Hepatocyte (in vitro differentiated cells): ENCODE data around the gene TLCD1. TPM values are rescaled to one million over a fixed set of nuclear protein-coding genes. Genes with fewer than 3 reads are reported as not detected.
A peak's percentile ranks its signal among the peaks of the same experiment; 100 is the strongest.

Experiments
- DNase-seq: peaks from one replicate; pipeline ENCODE4 v3.0.0-alpha.2; 2016; ENCODE audit warnings: low spot score
- H2AFZ ChIP-seq: fragments of 200-600 bp; sonication (generic); 2 replicates; pipeline ENCODE4 v1.6.0; 2016; ENCODE audit warnings: antibody characterized with exemption, mild to moderate bottlenecking
- H3K27ac ChIP-seq: fragments of 200-600 bp; sonication (generic); 2 replicates; pipeline ENCODE4 v1.5.1; 2016; ENCODE audit warnings: mild to moderate bottlenecking
- H3K27me3 ChIP-seq: fragments of 200-600 bp; sonication (generic); 2 replicates; pipeline ENCODE4 v1.6.1; 2016
- H3K36me3 ChIP-seq: fragments of 200-600 bp; sonication (generic); replicated peaks from 2 replicates; pipeline ENCODE4 v1.5.1; 2016; ENCODE audit warnings: low read depth; ENCODE audit not compliant: insufficient read depth
- H3K4me1 ChIP-seq: fragments of 200-600 bp; sonication (generic); 2 replicates; pipeline ENCODE4 v1.5.1; 2016; ENCODE audit warnings: mild to moderate bottlenecking, moderate library complexity; ENCODE audit not compliant: insufficient read depth
- H3K4me2 ChIP-seq: fragments of 200-600 bp; sonication (generic); 2 replicates; pipeline ENCODE4 v1.6.0; 2016
- H3K4me3 ChIP-seq: fragments of 200-600 bp; sonication (generic); 2 replicates; pipeline ENCODE4 v1.5.1; 2016; ENCODE audit warnings: mild to moderate bottlenecking
- H3K79me2 ChIP-seq: fragments of 200-600 bp; sonication (generic); 2 replicates; pipeline ENCODE4 v1.6.0; 2017; ENCODE audit warnings: mild to moderate bottlenecking
- H3K9me2 ChIP-seq: fragments of 200-600 bp; sonication (generic); replicated peaks from 2 replicates; pipeline ENCODE4 v1.6.0; 2017; ENCODE audit warnings: mild to moderate bottlenecking; ENCODE audit not compliant: insufficient read depth
- H3K9me3 ChIP-seq: fragments of 200-600 bp; sonication (generic); 2 replicates; pipeline ENCODE4 v1.5.1; 2016; ENCODE audit warnings: low read depth, mild to moderate bottlenecking
- H4K20me1 ChIP-seq: fragments of 200-600 bp; sonication (generic); 2 replicates; pipeline ENCODE4 v1.6.0; 2016; ENCODE audit warnings: mild to moderate bottlenecking; ENCODE audit not compliant: insufficient read depth, poor library complexity, severe bottlenecking
- CTCF ChIP-seq: fragments of 200-600 bp; sonication (generic); IDR thresholded peaks from 2 replicates; pipeline ENCODE4 v1.5.1; 2016; ENCODE audit warnings: antibody characterized with exemption, mild to moderate bottlenecking; ENCODE audit not compliant: poor library complexity
- EZH2 ChIP-seq: fragments of 200-600 bp; sonication (generic); IDR thresholded peaks from 2 replicates; pipeline ENCODE4 v1.6.1; 2016; ENCODE audit warnings: antibody characterized with exemption, mild to moderate bottlenecking, borderline replicate concordance
- EZH2phosphoT487 ChIP-seq: fragments of 200-600 bp; sonication (generic); IDR thresholded peaks from one replicate; pipeline ENCODE4 v1.6.1; 2018; ENCODE audit warnings: antibody characterized with exemption, mild to moderate bottlenecking, low read depth, moderate library complexity; ENCODE audit not compliant: unreplicated experiment, severe bottlenecking
- WGBS: methylation state at CpG from one replicate; pipeline ENCODE4 v1.1.6; 2016; ENCODE audit warnings: low lambda C conversion rate; ENCODE audit errors: missing lambda C conversion rate; 5-methylcytosine and 5-hydroxymethylcytosine counted together
- polyA plus RNA-seq: library from polyadenylated mRNA; unstranded; fragments of >200 nt; fragmentation: Nextera tagmentation; extraction: Ambion mirVana; gene quantifications from 2 replicates; pipeline ENCODE4 v1.2.1, GENCODE V29; 2016
- total RNA-seq: library from RNA; depleted of rRNA; stranded (reverse); fragments of >200 nt; gene quantifications from 2 replicates; pipeline ENCODE4 v1.2.3, GENCODE V29; 2014

TLCD1 gene
- total and polyA plus RNA-seq, 2 experiments from 2014 or later, result 12.5 to 23.4 TPM

DNA sequence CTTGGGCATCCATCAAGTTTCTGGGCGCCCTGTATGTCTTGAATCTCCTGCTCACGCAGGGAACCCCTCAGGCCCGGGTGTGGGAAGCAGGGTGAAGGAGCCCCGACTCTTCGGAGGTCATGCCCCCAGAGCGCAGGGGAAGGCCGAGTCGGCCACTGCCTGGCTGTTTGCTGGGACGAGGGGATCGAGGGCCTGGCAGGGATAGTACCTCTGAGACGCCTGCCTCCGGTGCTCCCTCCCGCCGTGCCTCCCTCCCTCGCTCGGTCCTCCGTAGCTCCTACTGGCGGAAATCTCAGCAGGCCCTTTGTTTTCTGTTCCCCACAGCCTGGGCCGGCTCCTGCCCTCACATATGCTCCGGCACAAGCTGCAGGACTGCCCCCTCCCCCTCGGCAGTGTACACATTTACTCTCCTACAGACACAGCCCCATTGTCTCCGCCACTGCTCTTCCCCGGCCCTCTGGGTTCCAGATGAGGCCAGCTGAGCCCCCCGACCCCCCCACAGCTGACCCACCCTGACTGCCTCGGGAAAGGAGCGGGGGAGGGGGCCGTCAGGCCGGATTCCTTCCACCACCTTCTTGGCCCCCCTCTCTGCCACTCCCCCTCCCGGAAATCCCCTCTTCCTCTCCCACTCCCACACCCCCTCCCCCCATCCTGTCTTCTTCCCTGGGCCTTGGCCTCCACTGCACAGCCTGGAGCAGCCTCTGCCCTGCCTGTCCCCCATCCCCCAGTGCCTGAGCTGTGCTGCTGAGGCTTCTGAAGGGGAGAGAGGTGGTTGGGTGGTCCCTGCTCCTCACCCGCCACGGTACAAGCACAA is 19.1 kb upstream of the TLCD1 start:
- 2% methylated on average over 25 of the region's 31 CpGs for WGBS
- peaks cover 36% of the 10 kb centered on the region for H4K20me1 ChIP-seq
- H3K4me3 ChIP-seq, result peak overlapping the region; percentile 54
- no peaks in the 10 kb centered on the region for H3K27me3 ChIP-seq
- peaks cover 33% of the 10 kb centered on the region for H3K4me1 ChIP-seq
- H3K9me3 ChIP-seq, result no peaks in the 10 kb centered on the region
- peak overlapping the region; percentile 97 for H3K4me2 ChIP-seq
- no peak overlapping the region for H2AFZ ChIP-seq
- no peaks in the 10 kb centered on the region for H3K36me3 ChIP-seq
- DNase-seq, result peak; percentile 85
- H3K27ac ChIP-seq, result peak overlapping the region; percentile 100
- H3K9me2 ChIP-seq, result no peaks in the 10 kb centered on the region
- H3K79me2 ChIP-seq, result peaks cover 55% of the 10 kb centered on the region
- TF ChIP-seq EZH2 (no peak), CTCF (no peak), EZH2phosphoT487 (no peak)

GRCh38 chr17:28744104-28744971 is 18.3 kb upstream of the TLCD1 start:
- no peak for TF ChIP-seq EZH2
- TF ChIP-seq EZH2phosphoT487, result no peak
- TF ChIP-seq CTCF, result no peak
- Histone ChIP-seq H3K36me3 (no peaks in the 10 kb centered on the region), H3K4me2 (peak overlapping the region; percentile 97), H3K4me1 (peaks cover 33% of the 10 kb centered on the region), H3K79me2 (peaks cover 54% of the 10 kb centered on the region), H2AFZ (no peak overlapping the region), H3K9me3 (no peaks in the 10 kb centered on the region), H4K20me1 (peaks cover 31% of the 10 kb centered on the region), H3K27ac (peak overlapping the region; percentile 100), H3K9me2 (no peaks in the 10 kb centered on the region), H3K4me3 (peak overlapping the region; percentile 54), H3K27me3 (no peaks in the 10 kb centered on the region)
- under 1% methylated on average over 46 of the region's 61 CpGs for WGBS
- peak; percentile 90 for DNase-seq

DNA sequence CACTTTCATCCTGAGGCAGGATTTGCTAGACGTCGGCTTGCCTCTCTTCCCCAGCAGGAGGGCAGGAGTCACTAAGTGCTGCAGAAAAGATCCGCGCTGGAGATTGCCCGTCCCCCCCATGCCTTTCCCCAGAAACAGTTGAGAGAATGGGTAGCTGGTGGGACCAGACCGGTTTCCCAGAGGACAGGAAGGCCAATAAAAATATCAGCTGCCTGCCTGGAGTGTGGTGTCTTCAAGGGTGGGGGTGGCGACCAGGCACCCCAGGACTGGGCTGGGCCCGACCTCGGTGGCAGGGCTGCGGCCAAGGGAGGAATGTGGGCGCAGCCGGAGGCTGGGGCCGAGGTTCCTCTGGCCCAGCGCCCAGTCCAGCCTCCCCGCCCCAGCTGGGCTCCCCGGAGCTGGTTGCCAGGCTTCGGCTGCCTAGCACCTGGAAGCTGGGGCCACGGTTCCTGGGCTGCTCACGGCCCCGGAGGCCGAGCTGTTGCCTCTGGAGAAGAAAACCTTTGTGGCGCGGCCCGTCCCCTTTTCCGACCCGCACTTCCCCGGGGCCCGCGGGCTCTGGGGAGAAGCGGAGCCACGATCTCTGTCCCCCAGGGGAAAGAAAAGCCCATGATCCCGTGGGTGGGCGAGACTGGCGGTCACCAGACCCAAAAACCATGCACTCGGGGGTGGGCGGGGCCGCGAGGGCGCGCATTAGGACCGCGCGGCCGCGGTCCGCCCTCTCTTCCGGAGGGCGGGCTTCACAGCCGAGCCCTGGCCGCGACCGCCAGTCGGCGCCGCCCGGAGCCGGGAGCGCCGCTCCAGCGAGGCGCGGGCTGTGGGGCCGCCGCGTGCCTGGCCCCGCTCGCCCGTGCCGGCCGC is 17.4 kb upstream of the TLCD1 start, which contains the start of gene TRAF4:
Gene TRAF4 (plus strand): TSS at position 769 of the 861 bp plus-strand sequence. CDS start 102 bp downstream, outside the sequence.
- Histone ChIP-seq H3K9me2 (no peaks in the 10 kb centered on the region), H4K20me1 (peaks cover 30% of the 10 kb centered on the region), H3K4me1 (peaks cover 33% of the 10 kb centered on the region), H3K79me2 (peaks cover 49% of the 10 kb centered on the region), H3K4me3 (peak within 1 kb of the TSS; percentile 60), H3K4me2 (peak within 1 kb of the TSS; percentile 97), H3K27me3 (no peaks in the 10 kb centered on the region), H3K27ac (peak within 1 kb of the TSS; percentile 100), H3K9me3 (no peaks in the 10 kb centered on the region), H3K36me3 (no peaks in the 10 kb centered on the region), H2AFZ (peak within 1 kb of the TSS; percentile 61)
- TF ChIP-seq EZH2, result no peak
- TF ChIP-seq CTCF, result no peak
- no peak for TF ChIP-seq EZH2phosphoT487
- WGBS, result under 1% methylated on average over 30 of the region's 70 CpGs
- peak; percentile 96 for DNase-seq
